IMR-90 (cell line): ENCODE data around the gene MYNN. TPM values are rescaled to one million over a fixed set of nuclear protein-coding genes. Genes with fewer than 3 reads are reported as not detected.

Source experiments
- ATAC-seq: fragments of 200-7000 bp; cut with Tn5 transposase; 2 replicates; pipeline ENCODE4 v1.9.1; 2020; ENCODE audit warnings: low read depth, mild to moderate bottlenecking, moderate library complexity
- BruUV-seq: library from RNA; stranded (reverse); fragments of 400-500 nt; replicated peaks from 2 replicates; lab custom pipeline; 2021; lab: Mats Ljungman, UMichigan
- CTCF ChIA-PET: fragments of 300-600 bp; formaldehyde crosslinking; extraction: SDS; loops from one replicate; lab custom pipeline; 2021; ENCODE audit warnings: antibody characterized with exemption; lab: Yijun Ruan, JAX
- POLR2A ChIA-PET: fragments of 300-600 bp; sonication (Branson Sonifier 250); formaldehyde crosslinking; loops from one replicate; lab custom pipeline; 2022; ENCODE audit warnings: antibody characterized with exemption; ENCODE audit not compliant: unreplicated experiment; lab: Charles Lee
- DNase-seq: peaks from one replicate; pipeline ENCODE4 v3.0.0; 2013
- H2AFZ ChIP-seq: replicated peaks from 2 replicates; pipeline ENCODE3; 2013; ENCODE audit warnings: low read length, mild to moderate bottlenecking; ENCODE audit not compliant: poor library complexity
- H2AK5ac ChIP-seq: 2 replicates; pipeline ENCODE4 v1.6.1; 2013; ENCODE audit warnings: low read depth, low read length, inconsistent platforms
- H2AK9ac ChIP-seq: replicated peaks from 2 replicates; pipeline ENCODE3; 2013; ENCODE audit warnings: mild to moderate bottlenecking, low read depth, low read length, moderate library complexity; ENCODE audit not compliant: poor library complexity
- H2BK120ac ChIP-seq: 2 replicates; pipeline ENCODE4 v1.6.1; 2013; ENCODE audit warnings: low read depth, low read length, inconsistent platforms
- H2BK15ac ChIP-seq: 3 replicates; pipeline ENCODE4 v1.6.1; 2013; ENCODE audit warnings: low read depth, low read length, inconsistent platforms
- H2BK20ac ChIP-seq: 2 replicates; pipeline ENCODE4 v1.6.1; 2013; ENCODE audit warnings: low read depth, mild to moderate bottlenecking, inconsistent platforms, low read length, moderate library complexity
- H2BK5ac ChIP-seq: 2 replicates; pipeline ENCODE4 v1.6.1; 2013; ENCODE audit warnings: mild to moderate bottlenecking, low read depth, low read length, inconsistent platforms; ENCODE audit not compliant: poor library complexity, severe bottlenecking
- H3K14ac ChIP-seq: replicated peaks from 2 replicates; pipeline ENCODE4 v1.6.1; 2013; ENCODE audit warnings: low read depth, low read length, inconsistent platforms
- H3K18ac ChIP-seq: 2 replicates; pipeline ENCODE4 v1.6.1; 2013; ENCODE audit warnings: low read depth, low read length, control low read depth
- H3K23ac ChIP-seq: 2 replicates; pipeline ENCODE4 v1.6.1; 2013; ENCODE audit warnings: low read depth, low read length, inconsistent platforms
- H3K27ac ChIP-seq: 2 replicates; pipeline ENCODE4 v1.5.1; 2013; ENCODE audit warnings: mild to moderate bottlenecking, control low read depth, low read length; ENCODE audit not compliant: insufficient read depth
- H3K27me3 ChIP-seq: 2 replicates; pipeline ENCODE4 v1.6.1; 2013; ENCODE audit warnings: low read length; ENCODE audit not compliant: control insufficient read depth, insufficient read depth
- H3K36me3 ChIP-seq: 2 replicates; pipeline ENCODE4 v1.6.1; 2013; ENCODE audit warnings: low read length, mixed read lengths; ENCODE audit not compliant: control insufficient read depth, insufficient read depth
- H3K4ac ChIP-seq: 2 replicates; pipeline ENCODE4 v1.6.1; 2013; ENCODE audit warnings: low read depth, low read length, inconsistent platforms
- H3K4me1 ChIP-seq: 2 replicates; pipeline ENCODE4 v1.6.1; 2013; ENCODE audit warnings: low read length, mixed read lengths; ENCODE audit not compliant: control insufficient read depth, insufficient read depth
- H3K4me2 ChIP-seq: 2 replicates; pipeline ENCODE4 v1.6.1; 2013; ENCODE audit warnings: low read depth, mild to moderate bottlenecking, control low read depth, low read length, moderate library complexity
- H3K4me3 ChIP-seq: 2 replicates; pipeline ENCODE4 v1.5.1; 2013; ENCODE audit warnings: low read depth, mild to moderate bottlenecking, control low read depth, low read length, moderate library complexity; ENCODE audit not compliant: insufficient read depth
- H3K56ac ChIP-seq: 2 replicates; pipeline ENCODE4 v1.6.1; 2013; ENCODE audit warnings: low read length, inconsistent platforms; ENCODE audit not compliant: insufficient read depth; ENCODE audit errors: extremely low read depth
- H3K79me1 ChIP-seq, 2 experiments: 2 replicates each; pipeline ENCODE4 v1.6.1; 2013; ENCODE audit warnings: low read length in 2 of 2, inconsistent platforms in 1 of 2, low read depth in 1 of 2
- H3K9ac ChIP-seq: 2 replicates; pipeline ENCODE4 v1.6.1; 2013; ENCODE audit warnings: low read depth, low read length, control low read depth
- H3K9me1 ChIP-seq: 2 replicates; pipeline ENCODE4 v1.6.1; 2013; ENCODE audit warnings: low read length, inconsistent platforms; ENCODE audit not compliant: insufficient read depth
- H3K9me3 ChIP-seq: 2 replicates; pipeline ENCODE4 v1.6.1; 2013; ENCODE audit warnings: low read length; ENCODE audit not compliant: control insufficient read depth, insufficient read depth
- H4K20me1 ChIP-seq: 2 replicates; pipeline ENCODE4 v1.6.1; 2013; ENCODE audit warnings: low read length, inconsistent platforms; ENCODE audit not compliant: insufficient read depth
- H4K5ac ChIP-seq: 2 replicates; pipeline ENCODE4 v1.6.1; 2013; ENCODE audit warnings: mild to moderate bottlenecking, low read depth, low read length, control low read depth
- H4K8ac ChIP-seq, 2 experiments: 2 replicates each; pipeline ENCODE4 v1.6.1; 2013; ENCODE audit warnings: low read depth in 2 of 2, low read length in 2 of 2, control low read depth in 1 of 2, inconsistent platforms in 1 of 2
- H4K91ac ChIP-seq: 2 replicates; pipeline ENCODE4 v1.6.1; 2013; ENCODE audit warnings: low read depth, low read length, inconsistent platforms; ENCODE audit not compliant: insufficient read depth
- BHLHE40 ChIP-seq: fragments of 150-350 bp; IDR thresholded peaks from 2 replicates; pipeline ENCODE4 v1.6.1; 2016; ENCODE audit warnings: mild to moderate bottlenecking, low read depth, low read length
- CHD1 ChIP-seq: IDR thresholded peaks from 2 replicates; pipeline ENCODE4 v1.6.1; 2012; ENCODE audit warnings: low read depth, low read length, improper control_type of control experiment
- NFE2L2 ChIP-seq: fragments of 150-350 bp; IDR thresholded peaks from 2 replicates; pipeline ENCODE4 v1.6.1; 2016; ENCODE audit warnings: low read depth, mild to moderate bottlenecking, low read length
- RAD21 ChIP-seq: IDR thresholded peaks from 2 replicates; pipeline ENCODE4 v1.6.1; 2012; ENCODE audit warnings: low read length, improper control_type of control experiment
- RCOR1 ChIP-seq: IDR thresholded peaks from 2 replicates; pipeline ENCODE4 v1.6.1; 2012; ENCODE audit warnings: mild to moderate bottlenecking, low read length, improper control_type of control experiment; ENCODE audit not compliant: insufficient replicate concordance
- RFX5 ChIP-seq: IDR thresholded peaks from 2 replicates; pipeline ENCODE4 v1.8.0; 2012; ENCODE audit warnings: low read depth, mild to moderate bottlenecking, low read length, moderate library complexity
- WGBS, 2 experiments: methylation state at CpG; one replicate each; pipeline versions ENCODE4 v1.1.5 to v1.1.7; 2013; ENCODE audit warnings: missing lambda C conversion rate in 2 of 2; ENCODE audit not compliant: insufficient read length in 1 of 2; ENCODE audit errors: extremely low coverage in 2 of 2; 5-methylcytosine and 5-hydroxymethylcytosine counted together
- dilution Hi-C: fragments of 300-500 bp; cut with HindIII; formaldehyde crosslinking; loops from one replicate; pipeline ENCODE4 v1.14.3; 2018; ENCODE audit warnings: low sequenced_read_pairs; ENCODE audit not compliant: unreplicated experiment
- in situ Hi-C: fragments of 300-500 bp; cut with MboI; formaldehyde crosslinking; loops from 3 replicates; pipeline ENCODE4 v1.14.3; 2019; ENCODE audit warnings: low sequenced_read_pairs, inconsistent platforms, mixed read lengths
- intact Hi-C: fragments of 100-400 bp; cut with micrococcal nuclease; formaldehyde crosslinking; loops from 2 replicates; pipeline ENCODE4 v1.10.0; 2022
- polyA plus RNA-seq, 3 experiments: library from polyadenylated mRNA; depleted of rRNA; stranded (reverse); fragments of >200 nt; gene quantifications; 2 replicates each; pipeline ENCODE4 v1.2.3, GENCODE V29; 2012; ENCODE audit warnings: low replicate concordance in 1 of 3
- total RNA-seq: library from RNA; depleted of rRNA; stranded (reverse); fragments of >200 nt; gene quantifications from 2 replicates; pipeline ENCODE4 v1.2.3, GENCODE V29; 2012

MYNN gene
- total and polyA plus RNA-seq, 2 of the 4 experiments (the other 2 are of a cell fraction), result 11.8 to 26.9 TPM

DNA sequence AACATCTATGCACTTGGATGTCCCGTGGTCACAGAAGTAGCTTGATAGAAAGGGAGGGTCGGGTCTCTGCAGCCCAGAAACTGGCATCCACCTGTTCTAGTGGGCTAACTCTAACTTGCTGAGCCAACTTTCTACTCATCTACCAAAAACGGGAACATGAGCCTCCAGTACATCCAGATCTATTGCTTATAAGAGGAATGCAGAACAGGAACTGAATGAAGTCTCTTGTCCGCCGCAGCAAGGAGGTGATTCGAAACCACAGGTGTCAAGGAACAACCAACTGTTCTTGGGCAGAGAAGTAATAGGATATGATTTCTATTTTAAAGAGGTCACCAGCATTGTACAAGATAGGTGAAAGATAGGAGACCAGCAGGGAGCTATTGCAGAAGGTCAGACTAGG, 26.3 kb upstream of the MYNN start (continued):
- no peak for TF ChIP-seq RCOR1
- TF ChIP-seq RFX5, result no peak

DNA sequence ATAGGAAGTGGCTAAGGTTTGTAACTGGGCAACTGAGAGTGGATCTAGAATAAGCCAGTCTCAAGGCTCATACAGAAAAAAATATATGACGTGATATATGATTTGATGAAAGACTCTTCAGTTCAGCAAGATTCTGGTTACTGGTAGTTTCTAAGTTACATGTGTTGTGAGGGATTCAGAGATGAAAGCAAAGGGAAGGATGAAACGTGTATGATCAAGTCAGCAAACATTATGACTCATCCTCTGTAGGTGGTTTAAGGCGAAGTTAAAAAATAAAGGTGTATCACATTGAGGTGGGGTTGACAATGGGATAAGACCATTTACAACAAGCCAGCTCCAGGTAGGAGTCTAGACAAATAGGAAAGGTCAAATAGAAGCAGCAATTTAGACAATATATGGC, 24.5 kb upstream of the MYNN start:
- in situ Hi-C loops (no loop called here), intact Hi-C loops (no loop called here)
- WGBS, 2 experiments, result 100% methylated on average over 1 of the region's 3 CpGs; no CpG with 5 or more reads in 1 of the 2 experiments

More for the DNA sequence above, 24.5 kb upstream of the MYNN start:
- DNase-seq, result no peak
- H4K8ac ChIP-seq, result no peak overlapping the region
- H4K91ac ChIP-seq, result no peak overlapping the region
- ChIA-PET CTCF (no interaction called here), POLR2A (no interaction called here)
- no peaks in the 10 kb centered on the region for H3K79me1 ChIP-seq
- H3K56ac ChIP-seq, result no peak overlapping the region
- no peak overlapping the region for H3K23ac ChIP-seq
- no peak overlapping the region for H2BK120ac ChIP-seq
- no peak overlapping the region for H2AK5ac ChIP-seq
- no peak overlapping the region for H2BK15ac ChIP-seq
- BruUV-seq, result no TSS peak
- no peak overlapping the region for H4K5ac ChIP-seq
- TF ChIP-seq CHD1, result no peak
- TF ChIP-seq RAD21, result no peak
- TF ChIP-seq BHLHE40, result no peak
- TF ChIP-seq NFE2L2, result no peak
- H3K9ac ChIP-seq, result no peak overlapping the region
- no peak overlapping the region for H3K4me2 ChIP-seq
- H3K18ac ChIP-seq, result no peak overlapping the region
- H3K36me3 ChIP-seq, result no peaks in the 10 kb centered on the region
- H3K9me1 ChIP-seq, result no peaks in the 10 kb centered on the region
- peaks cover 5% of the 10 kb centered on the region for H3K27me3 ChIP-seq
- H3K9me3 ChIP-seq, result no peaks in the 10 kb centered on the region
- no peak overlapping the region for H3K27ac ChIP-seq
- H3K14ac ChIP-seq, result no peak overlapping the region
- no peak overlapping the region for H3K4ac ChIP-seq
- no peak for ATAC-seq
- no peaks in the 10 kb centered on the region for H4K20me1 ChIP-seq
- dilution Hi-C loops, result no loop called here
- no peak overlapping the region for H3K4me3 ChIP-seq
- H2AFZ ChIP-seq, result no peak overlapping the region
- no peaks in the 10 kb centered on the region for H3K4me1 ChIP-seq
- H2AK9ac ChIP-seq, result no peak overlapping the region
- H2BK20ac ChIP-seq, result no peak overlapping the region
- no peak overlapping the region for H2BK5ac ChIP-seq
